ENCODE measurements around the gene SEPTIN2. TPM values are rescaled to one million over a fixed set of nuclear protein-coding genes. Genes with fewer than 3 reads are reported as not detected.
A peak's percentile ranks its signal among the peaks of the same experiment; 100 is the strongest.

The SEPTIN2 gene
- total and polyA plus RNA-seq, 2 experiments from 2014 or later, result 227 to 393 TPM

- no peak overlapping the region for H3K27ac ChIP-seq (ENCODE audit: low read depth)
- no peak overlapping the region for H3K27ac Mint-ChIP-seq
- H3K9me3 Mint-ChIP-seq, result no peaks in the 10 kb centered on the region
- ATAC-seq, result no peak
- no peaks in the 10 kb centered on the region for H3K9me2 ChIP-seq (ENCODE audit: insufficient read depth)
- peaks cover 90% of the 10 kb centered on the region for H3K79me2 ChIP-seq (replicated peaks; ENCODE audit: insufficient read depth)
- peaks cover 7% of the 10 kb centered on the region; the same call in 1 of the 2 replicates for H3K36me3 ChIP-seq (ENCODE audit: insufficient read depth)
- H3K4me3 Mint-ChIP-seq, result no peak overlapping the region; the same call in 2 of the 3 replicates
- no peaks in the 10 kb centered on the region for H3K27me3 ChIP-seq (ENCODE audit: insufficient read depth)
- H3K4me2 ChIP-seq, result 0 out of 2 replicates have a peak overlapping the region, but pooled peaks have one; percentile 90
- peaks cover 16% of the 10 kb centered on the region for H3K4me1 ChIP-seq (ENCODE audit: insufficient read depth)
- H3K27me3 Mint-ChIP-seq (ENCODE audit: insufficient read depth, low read depth, poor library complexity), result peaks cover 14% of the 10 kb centered on the region
- 0 out of 2 replicates have a peak, but pooled peaks cover 5% of the 10 kb centered on the region for H3F3A ChIP-seq (replicated peaks; ENCODE audit: low read depth)
- no peak for TF ChIP-seq ZNF331 (CRISPR knock-in tag; IDR thresholded peaks at IDR 0.05; ENCODE audit: low read depth)
- no peak for TF ChIP-seq REST (IDR thresholded peaks at IDR 0.05; ENCODE audit: unreplicated experiment)
- no peak for TF ChIP-seq STAT1 (IDR thresholded peaks at IDR 0.05; ENCODE audit: unreplicated experiment)
- TF ChIP-seq NANOG (IDR thresholded peaks at IDR 0.05; ENCODE audit: borderline replicate concordance), result no peak
- TF ChIP-seq CTCF (conservative IDR thresholded peaks at IDR 0.05; ENCODE audit: low read depth in 2 of 2), result no peak
- no peak for TF ChIP-seq ZNF114 (CRISPR knock-in tag; IDR thresholded peaks at IDR 0.05)
- H4K20me1 ChIP-seq (replicated peaks; ENCODE audit: insufficient read depth), result peaks cover 58% of the 10 kb centered on the region
- no peak overlapping the region for H2AFZ ChIP-seq
- H3K4me3 ChIP-seq, result no peak overlapping the region
- peaks cover 52% of the 10 kb centered on the region for H3K4me1 Mint-ChIP-seq
- DNase-seq (ENCODE audit: low spot score), result no peak
- H3K36me3 Mint-ChIP-seq (ENCODE audit: low read depth), result peaks cover 29% of the 10 kb centered on the region
Measured at GRCh38 chr2:241269707-241270520, 45.8 kb upstream of the SEPTIN2 start.

GRCh38 chr2:241270531-241270930, 45.2 kb upstream of the SEPTIN2 start:
- Mint-ChIP-seq H3K27ac (no peak overlapping the region), H3K4me1 (peaks cover 50% of the 10 kb centered on the region), H3K27me3 (ENCODE audit: insufficient read depth, low read depth, poor library complexity) (peaks cover 14% of the 10 kb centered on the region), H3K9me3 (no peaks in the 10 kb centered on the region), H3K36me3 (ENCODE audit: low read depth) (peaks cover 26% of the 10 kb centered on the region), H3K4me3 (peak overlapping the region; percentile 82)
- no peaks in the 10 kb centered on the region for H3K9me2 ChIP-seq (ENCODE audit: insufficient read depth)
- H3K4me1 ChIP-seq (ENCODE audit: insufficient read depth), result peaks cover 16% of the 10 kb centered on the region
- no peaks in the 10 kb centered on the region for H3K27me3 ChIP-seq (ENCODE audit: insufficient read depth)
- no peak for DNase-seq (ENCODE audit: low spot score)
- peaks cover 90% of the 10 kb centered on the region for H3K79me2 ChIP-seq (replicated peaks; ENCODE audit: insufficient read depth)
- ATAC-seq, result no peak
- no peak overlapping the region for H3K4me3 ChIP-seq
- H3K4me2 ChIP-seq, result 0 out of 2 replicates have a peak overlapping the region, but pooled peaks have one; percentile 90
- H3K27ac ChIP-seq (ENCODE audit: low read depth), result no peak overlapping the region
- H2AFZ ChIP-seq, result no peak overlapping the region
- TF ChIP-seq ZNF331 (CRISPR knock-in tag; IDR thresholded peaks at IDR 0.05; ENCODE audit: low read depth) (no peak), POLR2AphosphoS5 (IDR thresholded peaks at IDR 0.05; ENCODE audit: low read depth) (no peak), CTCF (conservative IDR thresholded peaks at IDR 0.05; ENCODE audit: low read depth in 2 of 2) (no peak), EZH2phosphoT487 (IDR thresholded peaks at IDR 0.05; ENCODE audit: unreplicated experiment) (no peak)
- H3F3A ChIP-seq (replicated peaks; ENCODE audit: low read depth), result 0 out of 2 replicates have a peak, but pooled peaks cover 5% of the 10 kb centered on the region
- H4K20me1 ChIP-seq (replicated peaks; ENCODE audit: insufficient read depth), result peaks cover 58% of the 10 kb centered on the region
- peaks cover 7% of the 10 kb centered on the region; the same call in 1 of the 2 replicates for H3K36me3 ChIP-seq (ENCODE audit: insufficient read depth)

Measured in GM23338 (cell line).